Measurements from ENCODE around the gene PCDHGB4. TPM values are rescaled to one million over a fixed set of nuclear protein-coding genes. Genes with fewer than 3 reads are reported as not detected.
"Not testable (repeated sequence)": the region's sequence is repeated elsewhere in the genome, so short reads cannot be mapped to it uniquely, and the experiment has no call there.

Gene PCDHGB4
- total RNA-seq (under 1 TPM in 1 of 2 experiments, not detected in 1; 0.13 TPM), polyA plus RNA-seq (0.08 TPM)

DNA sequence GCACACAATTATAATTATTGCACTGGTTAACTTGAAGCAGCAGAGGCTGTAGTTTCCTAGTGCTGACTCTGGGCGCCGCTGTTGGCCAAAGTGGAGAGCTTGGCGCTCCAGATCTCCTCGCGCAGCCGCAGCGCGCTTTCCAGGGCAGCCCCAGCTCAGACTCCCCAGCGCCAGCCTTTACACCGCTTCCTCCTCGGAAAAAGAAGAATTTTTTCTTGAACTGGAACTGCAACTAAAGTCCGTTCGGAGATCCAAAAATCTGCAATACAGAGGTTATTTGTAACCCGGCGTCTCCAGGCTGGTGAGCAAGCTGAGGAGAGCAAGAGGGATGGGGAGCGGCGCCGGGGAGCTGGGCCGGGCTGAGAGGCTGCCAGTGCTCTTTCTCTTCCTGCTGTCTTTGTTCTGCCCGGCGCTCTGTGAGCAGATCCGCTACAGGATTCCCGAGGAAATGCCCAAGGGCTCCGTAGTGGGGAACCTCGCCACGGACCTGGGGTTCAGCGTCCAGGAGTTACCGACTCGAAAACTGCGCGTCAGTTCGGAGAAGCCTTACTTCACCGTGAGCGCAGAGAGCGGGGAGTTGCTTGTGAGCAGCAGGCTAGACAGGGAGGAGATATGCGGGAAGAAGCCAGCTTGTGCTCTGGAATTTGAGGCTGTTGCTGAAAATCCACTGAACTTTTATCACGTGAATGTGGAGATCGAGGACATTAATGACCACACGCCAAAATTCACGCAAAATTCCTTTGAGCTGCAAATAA, at the start of gene PCDHGB4:
Gene PCDHGB4, plus strand, starts transcription at position 142 of the 755 bp plus-strand sequence. Its CDS starts 187 bp downstream, at position 329.
- CTCF ChIA-PET; H3K36me3 ChIP-seq (ENCODE audit: insufficient read depth, low read length); H3K4me3 ChIP-seq (ENCODE audit: low read length); H3K9me3 ChIP-seq (ENCODE audit: low read length); H3K27ac ChIP-seq (ENCODE audit: low read depth, low read length); H3K27ac Mint-ChIP-seq; DNase-seq; H3K4me1 ChIP-seq (ENCODE audit: insufficient read depth, low read length); H3K4me1 Mint-ChIP-seq; POLR2A ChIA-PET: not testable (repeated sequence)
- peak within 1 kb of the TSS in 4 of 7 donors; percentile 22 to 74 (median 30) for H3K4me3 Mint-ChIP-seq
- H3K27me3 Mint-ChIP-seq, result peaks cover 67 to 74% of the 10 kb centered on the region in 2 donors
- H3K27me3 ChIP-seq (ENCODE audit: insufficient read depth, low read length, poor library complexity, severe bottlenecking), result peaks cover 10% of the 10 kb centered on the region
- peaks cover 30 to 76% (median 66%) of the 10 kb centered on the region in 5 donors for H3K9me3 Mint-ChIP-seq
- H3K36me3 Mint-ChIP-seq, result peaks cover 3 to 11% (median 4%) of the 10 kb centered on the region in 3 donors

DNA sequence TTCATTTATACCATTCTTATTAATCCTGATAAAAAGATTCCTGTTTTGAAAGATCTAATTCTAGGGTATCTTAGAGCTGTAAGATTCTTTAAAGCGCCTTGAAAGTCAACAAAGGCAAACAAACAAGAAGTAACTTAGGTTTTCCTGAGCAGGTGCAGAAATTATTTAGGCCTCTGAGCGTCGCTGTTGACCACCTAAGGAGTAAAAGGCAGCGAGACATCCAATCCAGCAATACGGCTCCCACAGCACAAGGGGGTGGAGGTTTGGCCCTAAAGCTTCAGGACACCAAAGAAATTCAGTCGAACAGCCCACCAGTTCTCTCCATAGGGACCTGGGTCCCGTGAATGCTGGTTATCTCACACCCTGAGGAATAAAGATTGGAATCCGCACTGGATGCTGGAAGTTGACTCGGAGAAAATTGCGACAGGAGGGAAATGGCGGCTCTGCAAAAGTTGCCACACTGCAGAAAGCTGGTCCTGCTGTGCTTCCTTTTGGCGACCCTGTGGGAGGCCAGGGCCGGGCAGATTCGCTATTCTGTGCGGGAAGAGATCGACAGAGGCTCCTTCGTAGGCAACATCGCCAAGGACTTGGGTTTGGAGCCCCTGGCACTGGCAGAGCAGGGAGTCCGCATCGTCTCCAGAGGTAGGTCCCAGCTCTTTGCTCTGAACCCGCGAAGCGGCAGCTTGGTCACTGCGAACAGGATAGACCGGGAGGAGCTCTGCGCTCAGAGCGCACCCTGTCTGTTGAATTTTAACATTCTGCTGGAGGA, 48.8 kb upstream of the PCDHGB4 start, which contains the start of gene PCDHGA2:
Gene PCDHGA2, plus strand, starts transcription at position 223 of the 769 bp plus-strand sequence.
- Histone ChIP-seq H3K9me3 (ENCODE audit: low read length) (no peaks in the 10 kb centered on the region), H3K27me3 (ENCODE audit: insufficient read depth, low read length, poor library complexity, severe bottlenecking) (no peaks in the 10 kb centered on the region), H3K4me1 (ENCODE audit: insufficient read depth, low read length) (no peaks in the 10 kb centered on the region), H3K4me3 (ENCODE audit: low read length) (no peak within 1 kb of the TSS), H3K27ac (ENCODE audit: low read depth, low read length) (no peak within 1 kb of the TSS), H3K36me3 (ENCODE audit: insufficient read depth, low read length) (no peaks in the 10 kb centered on the region)
- Mint-ChIP-seq H3K27me3 (peaks cover 76 to 86% of the 10 kb centered on the region in 2 donors), H3K36me3 (peaks cover 3 to 16% (median 7%) of the 10 kb centered on the region in 3 donors), H3K4me3 (no peak within 1 kb of the TSS), H3K27ac (peak within 1 kb of the TSS in 1 of 8 donors; percentile 5), H3K4me1 (no peaks in the 10 kb centered on the region), H3K9me3 (peaks cover 40 to 80% (median 70%) of the 10 kb centered on the region in 5 donors)
- ChIA-PET CTCF (interaction anchor here (1.0 to 1.4 kb wide), 2 partner anchors 8 to 15 kb away, joined by 3 to 4 read pairs; partner anchors contain the start of gene PCDHGA1), POLR2A (no interaction called here)
- DNase-seq, result no peak

DNA sequence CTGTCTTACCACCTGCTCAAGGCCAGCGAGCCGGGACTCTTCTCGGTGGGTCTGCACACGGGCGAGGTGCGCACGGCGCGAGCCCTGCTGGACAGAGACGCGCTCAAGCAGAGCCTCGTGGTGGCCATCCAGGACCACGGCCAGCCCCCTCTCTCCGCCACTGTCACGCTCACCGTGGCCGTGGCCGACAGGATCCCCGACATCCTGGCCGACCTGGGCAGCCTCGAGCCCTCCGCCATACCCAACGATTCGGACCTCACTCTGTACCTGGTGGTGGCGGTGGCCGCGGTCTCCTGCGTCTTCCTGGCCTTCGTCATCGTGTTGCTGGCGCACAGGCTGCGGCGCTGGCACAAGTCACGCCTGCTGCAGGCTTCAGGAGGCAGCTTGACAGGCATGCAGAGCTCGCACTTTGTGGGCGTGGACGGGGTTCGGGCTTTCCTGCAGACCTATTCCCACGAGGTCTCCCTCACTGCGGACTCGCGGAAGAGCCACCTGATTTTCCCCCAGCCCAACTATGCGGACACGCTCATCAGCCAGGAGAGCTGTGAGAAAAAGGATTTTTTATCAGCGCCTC, 46.6 kb upstream of the PCDHGB4 start:
- H3K27ac Mint-ChIP-seq; H3K27ac ChIP-seq (ENCODE audit: low read depth, low read length); H3K9me3 ChIP-seq (ENCODE audit: low read length); H3K4me3 Mint-ChIP-seq; H3K4me1 ChIP-seq (ENCODE audit: insufficient read depth, low read length); H3K27me3 ChIP-seq (ENCODE audit: insufficient read depth, low read length, poor library complexity, severe bottlenecking); H3K4me3 ChIP-seq (ENCODE audit: low read length); CTCF ChIA-PET; H3K4me1 Mint-ChIP-seq; DNase-seq; H3K36me3 ChIP-seq (ENCODE audit: insufficient read depth, low read length); POLR2A ChIA-PET: not testable (repeated sequence)
- peaks cover 30 to 80% (median 69%) of the 10 kb centered on the region in 5 donors for H3K9me3 Mint-ChIP-seq
- peaks cover 75 to 78% of the 10 kb centered on the region in 2 donors for H3K27me3 Mint-ChIP-seq
- H3K36me3 Mint-ChIP-seq, result peaks cover 1 to 18% (median 5%) of the 10 kb centered on the region in 3 donors

DNA sequence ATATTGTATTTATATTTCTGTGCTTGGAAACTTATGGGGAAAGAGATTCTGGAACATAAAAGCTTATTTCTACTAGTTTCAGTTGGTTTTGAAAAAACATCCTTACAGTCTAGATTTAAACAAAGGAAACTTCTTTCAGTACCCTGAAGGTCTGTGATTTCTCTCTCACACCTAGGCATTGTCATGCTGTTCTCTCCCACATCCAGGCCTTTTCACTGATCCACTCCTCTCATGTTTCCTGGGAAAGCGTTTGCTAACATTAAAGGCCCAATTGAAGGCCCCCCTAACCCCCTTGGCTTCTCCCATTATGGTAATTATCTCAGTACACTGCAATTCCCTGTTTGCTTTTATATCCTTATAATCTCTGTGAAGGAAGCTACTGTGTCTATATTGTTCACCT, 44.7 kb upstream of the PCDHGB4 start:
- H3K36me3 Mint-ChIP-seq, result peaks cover 1 to 10% (median 3%) of the 10 kb centered on the region in 3 donors
- H3K27me3 Mint-ChIP-seq, result peaks cover 62 to 76% of the 10 kb centered on the region in 2 donors
- Histone ChIP-seq H3K27ac (ENCODE audit: low read depth, low read length) (no peak overlapping the region), H3K36me3 (ENCODE audit: insufficient read depth, low read length) (no peaks in the 10 kb centered on the region), H3K4me3 (ENCODE audit: low read length) (no peak overlapping the region), H3K9me3 (ENCODE audit: low read length) (peaks cover 4% of the 10 kb centered on the region), H3K4me1 (ENCODE audit: insufficient read depth, low read length) (no peaks in the 10 kb centered on the region), H3K27me3 (ENCODE audit: insufficient read depth, low read length, poor library complexity, severe bottlenecking) (no peaks in the 10 kb centered on the region)
- CTCF ChIA-PET, result interaction anchor here (1.5 kb wide), 1 partner anchor 12 kb away, joined by 3 read pairs; the partner anchor contains the start of gene PCDHGA1
- H3K9me3 Mint-ChIP-seq, result peaks cover 20 to 75% (median 63%) of the 10 kb centered on the region in 5 donors
- no peak overlapping the region for H3K27ac Mint-ChIP-seq
- no peaks in the 10 kb centered on the region for H3K4me1 Mint-ChIP-seq
- DNase-seq, result no peak
- POLR2A ChIA-PET, result no interaction called here
- H3K4me3 Mint-ChIP-seq, result no peak overlapping the region

DNA sequence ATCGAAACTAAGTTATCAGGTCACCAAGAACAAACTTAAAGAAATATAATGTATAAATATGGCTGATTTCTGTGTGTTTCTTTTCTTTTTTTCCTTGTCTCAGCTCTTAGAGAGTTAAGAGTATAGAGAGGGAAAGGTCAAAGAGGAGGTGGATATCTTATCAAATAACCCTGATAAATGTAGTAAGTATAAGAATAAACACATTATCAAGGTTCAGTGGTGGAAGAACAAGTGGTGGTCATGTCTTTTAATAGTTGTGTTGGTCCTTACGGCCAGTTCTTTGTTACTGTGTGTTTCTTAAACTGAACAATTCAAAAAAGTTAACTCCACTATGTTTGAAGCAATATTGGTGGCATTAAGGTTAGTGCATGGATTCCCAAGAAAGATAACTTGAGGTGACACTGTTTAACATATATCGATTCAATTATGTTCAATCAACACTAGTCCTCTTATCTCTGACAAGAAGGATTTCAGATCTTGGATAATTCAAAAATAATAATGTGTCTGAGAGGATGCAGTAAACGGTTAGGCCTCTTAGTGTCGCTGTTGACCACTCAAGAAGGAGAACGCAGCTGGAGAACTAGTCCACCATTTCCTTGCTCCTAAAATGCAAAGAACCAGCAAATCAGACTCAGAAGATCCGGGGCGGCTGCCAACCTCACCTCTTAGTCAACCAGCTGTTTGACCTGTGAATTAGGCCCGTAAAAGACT, 44.1 kb upstream of the PCDHGB4 start, which contains the start of gene PCDHGA3:
Gene PCDHGA3, plus strand, starts transcription at position 588 of the 711 bp plus-strand sequence. CDS start 205 bp downstream, outside the sequence.
- peaks cover 4% of the 10 kb centered on the region for H3K9me3 ChIP-seq (ENCODE audit: low read length)
- CTCF ChIA-PET, result no interaction called here
- DNase-seq, result no peak
- no peak within 1 kb of the TSS for H3K27ac Mint-ChIP-seq
- peaks cover 1 to 10% (median 3%) of the 10 kb centered on the region in 3 donors for H3K36me3 Mint-ChIP-seq
- H3K4me3 ChIP-seq (ENCODE audit: low read length), result no peak within 1 kb of the TSS
- no peaks in the 10 kb centered on the region for H3K4me1 ChIP-seq (ENCODE audit: insufficient read depth, low read length)
- POLR2A ChIA-PET, result no interaction called here
- H3K27me3 ChIP-seq (ENCODE audit: insufficient read depth, low read length, poor library complexity, severe bottlenecking), result no peaks in the 10 kb centered on the region
- no peaks in the 10 kb centered on the region for H3K4me1 Mint-ChIP-seq
- no peak within 1 kb of the TSS for H3K27ac ChIP-seq (ENCODE audit: low read depth, low read length)
- H3K9me3 Mint-ChIP-seq, result peaks cover 14 to 70% (median 58%) of the 10 kb centered on the region in 5 donors
- no peaks in the 10 kb centered on the region for H3K36me3 ChIP-seq (ENCODE audit: insufficient read depth, low read length)
- peaks cover 57 to 75% of the 10 kb centered on the region in 2 donors for H3K27me3 Mint-ChIP-seq
- peak within 1 kb of the TSS in 5 of 7 donors; percentile 44 to 74 (median 62) for H3K4me3 Mint-ChIP-seq

DNA sequence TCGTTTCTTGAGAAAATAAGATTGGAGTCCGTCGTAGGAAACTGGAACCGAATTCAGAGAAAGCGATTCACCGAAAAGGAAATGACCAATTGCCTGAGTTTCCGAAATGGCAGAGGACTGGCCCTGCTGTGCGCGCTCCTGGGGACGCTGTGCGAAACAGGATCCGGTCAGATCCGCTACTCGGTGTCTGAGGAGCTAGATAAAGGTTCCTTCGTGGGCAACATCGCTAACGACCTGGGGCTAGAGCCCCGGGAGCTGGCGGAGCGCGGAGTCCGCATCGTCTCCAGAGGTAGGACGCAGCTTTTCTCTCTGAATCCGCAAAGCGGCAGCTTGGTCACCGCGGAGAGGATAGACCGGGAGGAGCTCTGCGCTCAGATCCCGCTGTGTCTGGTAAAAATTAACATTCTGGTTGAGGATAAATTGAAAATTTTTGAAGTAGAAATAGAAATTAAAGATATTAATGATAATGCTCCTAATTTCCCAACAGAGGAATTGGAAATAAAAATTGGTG, 43.5 kb upstream of the PCDHGB4 start:
- Mint-ChIP-seq H3K4me3 (peak overlapping the region in 5 of 7 donors; percentile 44 to 74 (median 62)), H3K27me3 (peaks cover 59 to 74% of the 10 kb centered on the region in 2 donors), H3K36me3 (peaks cover 1 to 10% (median 3%) of the 10 kb centered on the region in 3 donors), H3K27ac (no peak overlapping the region), H3K4me1 (no peaks in the 10 kb centered on the region), H3K9me3 (peaks cover 13 to 71% (median 51%) of the 10 kb centered on the region in 5 donors)
- no peak for DNase-seq
- Histone ChIP-seq H3K27me3 (ENCODE audit: insufficient read depth, low read length, poor library complexity, severe bottlenecking) (peaks cover 6% of the 10 kb centered on the region), H3K9me3 (ENCODE audit: low read length) (peaks cover 4% of the 10 kb centered on the region), H3K4me3 (ENCODE audit: low read length) (no peak overlapping the region), H3K36me3 (ENCODE audit: insufficient read depth, low read length) (no peaks in the 10 kb centered on the region), H3K4me1 (ENCODE audit: insufficient read depth, low read length) (no peaks in the 10 kb centered on the region), H3K27ac (ENCODE audit: low read depth, low read length) (no peak overlapping the region)
- POLR2A ChIA-PET, result no interaction called here
- CTCF ChIA-PET, result no interaction called here

DNA sequence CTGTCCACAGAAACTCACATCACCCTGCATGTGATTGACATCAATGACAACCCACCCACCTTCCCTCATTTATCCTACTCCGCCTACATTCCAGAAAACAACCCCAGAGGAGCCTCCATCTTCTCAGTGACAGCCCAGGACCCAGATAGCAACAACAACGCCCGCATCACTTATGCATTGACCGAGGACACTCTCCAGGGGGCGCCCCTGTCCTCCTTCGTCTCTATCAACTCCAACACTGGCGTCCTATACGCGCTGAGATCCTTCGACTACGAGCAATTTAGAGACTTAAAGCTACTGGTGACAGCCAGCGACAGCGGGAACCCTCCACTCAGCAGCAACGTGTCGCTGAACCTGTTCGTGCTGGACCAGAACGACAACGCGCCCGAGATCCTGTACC, 42.2 kb upstream of the PCDHGB4 start:
- CTCF ChIA-PET, result no interaction called here
- Histone ChIP-seq H3K36me3 (ENCODE audit: insufficient read depth, low read length) (no peaks in the 10 kb centered on the region), H3K4me3 (ENCODE audit: low read length) (no peak overlapping the region), H3K27me3 (ENCODE audit: insufficient read depth, low read length, poor library complexity, severe bottlenecking) (peaks cover 6% of the 10 kb centered on the region), H3K4me1 (ENCODE audit: insufficient read depth, low read length) (no peaks in the 10 kb centered on the region), H3K27ac (ENCODE audit: low read depth, low read length) (no peak overlapping the region), H3K9me3 (ENCODE audit: low read length) (peaks cover 4% of the 10 kb centered on the region)
- Mint-ChIP-seq H3K27ac (no peak overlapping the region), H3K9me3 (peaks cover 10 to 65% (median 47%) of the 10 kb centered on the region in 5 donors), H3K4me3 (no peak overlapping the region), H3K4me1 (no peaks in the 10 kb centered on the region), H3K27me3 (peaks cover 58 to 77% of the 10 kb centered on the region in 2 donors), H3K36me3 (peaks cover 0 to 5% (median 3%) of the 10 kb centered on the region in 3 donors)
- POLR2A ChIA-PET, result no interaction called here
- no peak for DNase-seq

Data from CD8-positive, alpha-beta memory T cell (primary cell).